Myocyte (in vitro differentiated cells): Measurements from ENCODE around the gene LPA. TPM values are rescaled to one million over a fixed set of nuclear protein-coding genes. Genes with fewer than 3 reads are reported as not detected.
"Not testable (repeated sequence)": the region's sequence is repeated elsewhere in the genome, so short reads cannot be mapped to it uniquely, and the experiment has no call there.

Experiments
- DNase-seq: peaks from one replicate; pipeline ENCODE4 v3.0.0-alpha.2; 2012; ENCODE audit warnings: low read depth
- polyA plus RNA-seq: library from polyadenylated mRNA; unstranded; fragments of >200 nt; gene quantifications from one replicate; pipeline ENCODE4 v1.2.1, GENCODE V29; 2012; ENCODE audit warnings: missing spikeins
- total RNA-seq: library from RNA; depleted of rRNA; stranded (reverse); fragments of >200 nt; gene quantifications from 2 replicates; pipeline ENCODE4 v1.2.3, GENCODE V29; 2014

LPA gene, protein sequence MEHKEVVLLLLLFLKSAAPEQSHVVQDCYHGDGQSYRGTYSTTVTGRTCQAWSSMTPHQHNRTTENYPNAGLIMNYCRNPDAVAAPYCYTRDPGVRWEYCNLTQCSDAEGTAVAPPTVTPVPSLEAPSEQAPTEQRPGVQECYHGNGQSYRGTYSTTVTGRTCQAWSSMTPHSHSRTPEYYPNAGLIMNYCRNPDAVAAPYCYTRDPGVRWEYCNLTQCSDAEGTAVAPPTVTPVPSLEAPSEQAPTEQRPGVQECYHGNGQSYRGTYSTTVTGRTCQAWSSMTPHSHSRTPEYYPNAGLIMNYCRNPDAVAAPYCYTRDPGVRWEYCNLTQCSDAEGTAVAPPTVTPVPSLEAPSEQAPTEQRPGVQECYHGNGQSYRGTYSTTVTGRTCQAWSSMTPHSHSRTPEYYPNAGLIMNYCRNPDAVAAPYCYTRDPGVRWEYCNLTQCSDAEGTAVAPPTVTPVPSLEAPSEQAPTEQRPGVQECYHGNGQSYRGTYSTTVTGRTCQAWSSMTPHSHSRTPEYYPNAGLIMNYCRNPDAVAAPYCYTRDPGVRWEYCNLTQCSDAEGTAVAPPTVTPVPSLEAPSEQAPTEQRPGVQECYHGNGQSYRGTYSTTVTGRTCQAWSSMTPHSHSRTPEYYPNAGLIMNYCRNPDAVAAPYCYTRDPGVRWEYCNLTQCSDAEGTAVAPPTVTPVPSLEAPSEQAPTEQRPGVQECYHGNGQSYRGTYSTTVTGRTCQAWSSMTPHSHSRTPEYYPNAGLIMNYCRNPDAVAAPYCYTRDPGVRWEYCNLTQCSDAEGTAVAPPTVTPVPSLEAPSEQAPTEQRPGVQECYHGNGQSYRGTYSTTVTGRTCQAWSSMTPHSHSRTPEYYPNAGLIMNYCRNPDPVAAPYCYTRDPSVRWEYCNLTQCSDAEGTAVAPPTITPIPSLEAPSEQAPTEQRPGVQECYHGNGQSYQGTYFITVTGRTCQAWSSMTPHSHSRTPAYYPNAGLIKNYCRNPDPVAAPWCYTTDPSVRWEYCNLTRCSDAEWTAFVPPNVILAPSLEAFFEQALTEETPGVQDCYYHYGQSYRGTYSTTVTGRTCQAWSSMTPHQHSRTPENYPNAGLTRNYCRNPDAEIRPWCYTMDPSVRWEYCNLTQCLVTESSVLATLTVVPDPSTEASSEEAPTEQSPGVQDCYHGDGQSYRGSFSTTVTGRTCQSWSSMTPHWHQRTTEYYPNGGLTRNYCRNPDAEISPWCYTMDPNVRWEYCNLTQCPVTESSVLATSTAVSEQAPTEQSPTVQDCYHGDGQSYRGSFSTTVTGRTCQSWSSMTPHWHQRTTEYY (N-terminal part only)
- not detected in 2 replicates for total RNA-seq
- polyA plus RNA-seq = not detected

- not testable (repeated sequence) for DNase-seq
Measured at GRCh38 chr6:160664198-160664597, at the start of gene LPA. Gene LPA, minus strand, starts transcription at chr6:160664275. Its CDS starts 61 bp downstream, at chr6:160664214.

- DNase-seq = not testable (repeated sequence)
Measured at GRCh38 chr6:160708993-160709392, 44.9 kb upstream of the LPA start.

DNA sequence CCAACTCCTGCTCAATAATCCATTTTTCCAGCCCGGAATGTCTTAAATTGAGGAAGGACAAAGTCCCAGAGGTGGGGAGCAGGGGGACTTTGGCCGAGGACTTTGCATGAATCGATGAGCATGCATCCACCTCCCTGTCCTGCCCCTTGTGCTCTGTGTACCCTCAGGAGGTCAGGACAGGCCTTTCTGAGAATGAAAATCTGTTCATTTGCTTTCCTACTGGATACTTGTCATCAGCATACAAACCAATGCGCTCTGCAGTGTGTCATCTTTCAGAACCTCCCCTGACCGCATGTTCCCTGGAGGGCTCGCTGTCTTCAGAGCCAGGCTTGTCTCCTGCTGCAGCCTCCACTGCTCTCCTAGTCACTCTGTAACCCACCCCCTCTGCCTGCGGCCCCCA is 40.6 kb upstream of the LPA start:
- not testable (repeated sequence) for DNase-seq

GRCh38 chr6:160701918-160702680 is 38.0 kb upstream of the LPA start, which contains the start of gene PLG:
Gene PLG, plus strand, starts transcription at chr6:160702244. Its CDS starts 61 bp downstream, at chr6:160702305.
- not testable (repeated sequence) for DNase-seq

DNA sequence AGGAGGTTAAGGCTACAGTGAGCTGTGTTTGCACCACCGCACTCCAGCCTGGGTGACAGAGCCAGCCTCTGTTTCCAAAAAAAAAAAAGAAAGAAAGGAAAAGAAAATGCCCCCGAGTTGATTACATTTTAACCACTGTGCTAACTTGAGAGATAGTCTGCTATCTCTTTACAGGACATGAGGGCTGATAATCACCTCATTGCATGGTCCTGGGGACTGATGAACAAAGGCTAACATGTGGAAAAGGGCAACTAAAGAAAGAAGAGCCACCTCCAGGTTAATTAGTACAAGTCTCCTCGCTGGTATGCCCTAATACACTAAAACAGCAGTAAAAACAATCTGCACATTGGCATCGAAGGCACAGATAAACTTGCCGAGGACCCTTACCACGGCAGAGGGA is 33.8 kb upstream of the LPA start:
- no peak for DNase-seq

DNA sequence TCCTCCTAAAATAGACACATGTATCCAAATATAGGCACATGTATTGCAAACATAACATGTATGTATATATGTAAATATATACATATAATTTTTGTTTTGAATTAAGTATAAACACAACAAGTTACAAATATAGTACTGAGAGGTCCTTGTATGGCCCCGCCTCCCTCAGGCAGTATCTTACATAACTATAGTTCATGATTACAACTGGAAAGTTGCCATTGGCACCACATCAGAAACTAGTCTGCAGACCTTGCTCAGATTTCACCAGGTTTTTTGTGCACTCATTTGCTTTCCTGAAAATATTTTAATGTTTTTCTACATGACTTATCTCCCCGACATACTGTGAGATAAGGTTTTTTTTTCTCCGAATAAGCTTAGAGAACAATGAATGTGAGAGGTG is 32.8 kb upstream of the LPA start:
- DNase-seq = not testable (repeated sequence)

GRCh38 chr6:160695622-160696021 is 31.5 kb upstream of the LPA start:
- DNase-seq = not testable (repeated sequence)

GRCh38 chr6:160695025-160695424 is 30.9 kb upstream of the LPA start:
- not testable (repeated sequence) for DNase-seq

DNA sequence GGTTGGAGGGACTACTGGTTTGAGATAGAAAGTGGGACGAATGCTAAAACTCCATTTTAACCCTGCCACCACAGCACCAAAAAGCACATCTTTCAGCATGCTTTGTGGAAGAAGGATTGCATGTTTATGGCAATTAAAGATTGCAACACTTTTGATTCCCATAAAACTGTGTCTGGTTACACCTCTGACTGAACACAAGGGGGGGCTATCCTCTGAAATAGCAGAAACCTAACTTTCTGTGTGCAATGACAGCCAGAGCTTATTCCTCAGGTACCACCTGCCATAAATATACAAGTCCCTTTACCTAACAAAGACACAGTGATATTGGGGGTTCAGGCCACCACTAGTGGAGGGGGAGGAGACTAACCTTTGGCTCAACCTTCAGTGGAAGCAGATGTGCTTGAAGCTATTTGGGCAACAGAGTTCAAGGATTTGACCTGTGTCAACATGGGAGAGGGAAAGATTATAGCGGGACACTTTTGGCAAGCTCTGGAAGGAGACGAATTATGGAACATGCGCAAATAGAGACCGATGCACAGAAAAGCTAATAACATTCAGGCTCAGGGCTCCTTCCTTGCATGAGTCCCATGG is 28.4 kb upstream of the LPA start:
- no peak for DNase-seq

- no peak for DNase-seq
Measured at GRCh38 chr6:160691617-160692016, 27.5 kb upstream of the LPA start.

GRCh38 chr6:160690458-160690857 is 26.4 kb upstream of the LPA start:
- DNase-seq = no peak

- DNase-seq = no peak
Measured at GRCh38 chr6:160685762-160686450, 21.8 kb upstream of the LPA start.

- DNase-seq = not testable (repeated sequence)
Measured at GRCh38 chr6:160685101-160685761, 21.2 kb upstream of the LPA start.

GRCh38 chr6:160679402-160679769 is 15.3 kb upstream of the LPA start:
- no peak for DNase-seq

DNA sequence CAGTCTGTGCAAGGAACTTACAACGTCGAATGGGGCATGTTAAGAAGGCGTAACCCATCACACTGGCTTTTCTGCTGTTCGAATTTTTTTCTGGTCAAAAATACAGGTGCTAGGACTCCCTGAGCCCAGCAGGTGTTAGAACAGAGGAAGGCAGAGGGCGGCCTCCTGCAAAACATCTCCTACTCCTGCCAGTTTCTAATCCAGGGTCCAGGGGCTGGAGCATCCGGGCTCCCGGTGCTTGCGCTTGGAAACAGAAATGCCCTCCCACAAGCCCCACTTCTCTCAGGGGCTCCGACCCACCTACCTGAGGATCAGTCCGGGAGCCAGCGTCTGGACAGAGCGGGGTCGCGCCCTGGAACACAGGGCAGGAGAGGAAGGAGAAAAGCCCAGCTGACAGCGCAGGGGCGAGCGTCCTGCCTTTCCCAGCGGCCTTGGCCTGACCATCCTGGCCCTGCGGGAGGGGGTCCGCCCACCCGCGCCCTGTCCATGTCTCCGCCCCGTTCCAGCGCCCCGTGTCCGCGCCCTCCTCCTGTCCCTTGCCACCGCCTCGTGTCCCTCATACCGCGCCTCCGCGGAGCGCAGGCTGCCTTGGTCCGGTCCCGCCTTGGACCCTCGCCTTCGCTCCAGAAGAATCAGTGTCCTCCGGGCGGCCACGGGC is 14.8 kb upstream of the LPA start:
- DNase-seq = no peak

- DNase-seq = no peak
Measured at GRCh38 chr6:160678230-160678629, 14.2 kb upstream of the LPA start.

GRCh38 chr6:160676418-160676817 is 12.3 kb upstream of the LPA start:
- DNase-seq = not testable (repeated sequence)

- no peak for DNase-seq
Measured at GRCh38 chr6:160668589-160668988, 4.5 kb upstream of the LPA start.
